ENCODE data around the gene ZBTB17.

Gene ZBTB17

GRCh38 chr1:15958111-15958510, 17.8 kb downstream of the ZBTB17 start:
- no peaks in the 10 kb centered on the region for H3K9me3 ChIP-seq (ENCODE audit: severe bottlenecking)
- H3K36me3 ChIP-seq = peaks cover 3% of the 10 kb centered on the region
- no peak for TF ChIP-seq CTCF (IDR thresholded peaks at IDR 0.05; ENCODE audit: low read depth, low read length)
- H3K4me3 ChIP-seq (ENCODE audit: low read depth, low read length) = no peak overlapping the region
- no peak overlapping the region for H3K27ac ChIP-seq
- no peak for DNase-seq
- no peaks in the 10 kb centered on the region for H3K27me3 ChIP-seq (ENCODE audit: insufficient read depth, low read depth, severe bottlenecking)

- H3K27ac ChIP-seq = no peak overlapping the region
- peak; percentile 25; the same call in 1 of the 2 replicates for TF ChIP-seq CTCF (IDR thresholded peaks at IDR 0.05; ENCODE audit: low read depth, low read length)
- DNase-seq = no peak
- H3K36me3 ChIP-seq = peaks cover 3% of the 10 kb centered on the region
- H3K27me3 ChIP-seq (ENCODE audit: insufficient read depth, low read depth, severe bottlenecking) = no peaks in the 10 kb centered on the region
- H3K4me3 ChIP-seq (ENCODE audit: low read depth, low read length) = no peak overlapping the region
- no peaks in the 10 kb centered on the region for H3K9me3 ChIP-seq (ENCODE audit: severe bottlenecking)
Observed at GRCh38 chr1:15957221-15958095, 18.4 kb downstream of the ZBTB17 start.

- Histone ChIP-seq H3K27me3 (ENCODE audit: insufficient read depth, low read depth, severe bottlenecking) (no peaks in the 10 kb centered on the region), H3K36me3 (peaks cover 3% of the 10 kb centered on the region), H3K27ac (no peak overlapping the region), H3K9me3 (ENCODE audit: severe bottlenecking) (no peaks in the 10 kb centered on the region), H3K4me3 (ENCODE audit: low read depth, low read length) (no peak overlapping the region)
- TF ChIP-seq CTCF (IDR thresholded peaks at IDR 0.05; ENCODE audit: low read depth, low read length) = no peak
- DNase-seq = no peak
Observed at GRCh38 chr1:15956150-15956549, 19.8 kb downstream of the ZBTB17 start.

GRCh38 chr1:15955552-15955951, 20.3 kb downstream of the ZBTB17 start:
- no peaks in the 10 kb centered on the region for H3K9me3 ChIP-seq (ENCODE audit: severe bottlenecking)
- H3K27me3 ChIP-seq (ENCODE audit: insufficient read depth, low read depth, severe bottlenecking) = no peaks in the 10 kb centered on the region
- H3K27ac ChIP-seq = no peak overlapping the region
- DNase-seq = no peak
- TF ChIP-seq CTCF (IDR thresholded peaks at IDR 0.05; ENCODE audit: low read depth, low read length) = no peak
- H3K36me3 ChIP-seq = no peaks in the 10 kb centered on the region; the same call in none of the 2 replicates
- no peak overlapping the region for H3K4me3 ChIP-seq (ENCODE audit: low read depth, low read length)

GRCh38 chr1:15954316-15954715, 21.6 kb downstream of the ZBTB17 start:
- Histone ChIP-seq H3K36me3 (no peaks in the 10 kb centered on the region; the same call in none of the 2 replicates), H3K4me3 (ENCODE audit: low read depth, low read length) (no peak overlapping the region), H3K9me3 (ENCODE audit: severe bottlenecking) (no peaks in the 10 kb centered on the region), H3K27me3 (ENCODE audit: insufficient read depth, low read depth, severe bottlenecking) (no peaks in the 10 kb centered on the region), H3K27ac (no peak overlapping the region)
- no peak for TF ChIP-seq CTCF (IDR thresholded peaks at IDR 0.05; ENCODE audit: low read depth, low read length)
- no peak for DNase-seq

Measured in WERI-Rb-1 (cell line).